Cardiac fibroblast (primary cell): Measurements from ENCODE around the gene PDXP.

Experiments used
- DNase-seq, 2 donors: peaks; one replicate each; pipeline versions ENCODE4 v3.0.0 to v3.0.0-alpha.2; 2010; ENCODE audit warnings: low read depth in 2 of 2
- H3K4me3 ChIP-seq, 2 donors: replicated peaks in 1 of 2; 1 replicate in 1 of 2; 2 replicates in 1 of 2; pipeline ENCODE4 v1.5.1; 2011; ENCODE audit warnings: low read depth in 2 of 2, low read length in 2 of 2, mild to moderate bottlenecking in 2 of 2, moderate library complexity in 1 of 2
- CTCF ChIP-seq: IDR thresholded peaks from one replicate; pipeline ENCODE4 v1.5.1; 2011; ENCODE audit warnings: low read depth, mild to moderate bottlenecking, low read length, inconsistent platforms

The PDXP gene

GRCh38 chr22:37714634-37715033 lies 56.1 kb downstream of the PDXP start:
- no peak for TF ChIP-seq CTCF
- no peak for DNase-seq
- no peak overlapping the region for H3K4me3 ChIP-seq

- no peak for DNase-seq
- H3K4me3 ChIP-seq = no peak overlapping the region
- no peak for TF ChIP-seq CTCF
These were observed 57.2 kb downstream of the PDXP start for GRCh38 chr22:37715760-37716159.
